ENCODE data around the gene SHANK3. TPM values are rescaled to one million over a fixed set of nuclear protein-coding genes. Genes with fewer than 3 reads are reported as not detected.

The SHANK3 gene
- total and polyA plus RNA-seq, 2 experiments from 2014 or later: 0.52 to 4.9 TPM

DNA sequence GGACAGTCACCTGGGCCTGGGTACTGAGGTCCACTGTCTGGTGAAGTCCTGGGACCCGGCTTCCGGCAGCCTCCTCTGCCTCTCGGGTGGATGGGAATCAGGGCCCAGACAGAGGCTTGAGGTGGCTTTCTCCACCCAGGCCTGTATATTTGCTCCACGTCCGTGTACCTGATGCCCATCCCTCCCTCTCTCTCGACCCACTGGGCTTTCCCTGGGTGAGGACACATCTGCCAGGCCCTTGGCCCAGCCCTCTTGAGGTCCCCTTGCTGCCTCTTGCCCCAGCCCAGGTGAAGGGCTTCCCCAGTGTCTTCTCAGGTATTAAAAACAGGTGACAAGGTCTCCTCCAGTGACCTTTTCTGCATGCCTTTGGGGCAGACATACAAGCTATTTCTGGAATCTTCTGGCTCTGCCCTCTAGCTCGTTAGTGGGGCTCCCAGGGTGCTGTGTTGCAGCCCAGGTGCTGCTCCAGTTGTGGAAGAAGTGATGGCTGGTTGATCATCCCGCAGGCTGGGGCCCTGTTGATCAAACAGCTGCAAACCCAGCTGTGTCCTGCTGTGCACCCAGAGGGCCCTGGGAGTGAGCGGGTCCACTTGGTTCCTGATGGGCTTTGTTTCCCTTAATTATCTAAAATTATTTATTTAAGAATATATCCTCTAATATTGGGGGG lies 39.9 kb downstream of the SHANK3 start:
- no peaks in the 10 kb centered on the region for H3K27me3 ChIP-seq (ENCODE audit: insufficient read depth)
- H3K4me2 ChIP-seq: no peak overlapping the region
- no peak overlapping the region for H3K27ac ChIP-seq (ENCODE audit: low read depth)
- H3K9me3 Mint-ChIP-seq: no peaks in the 10 kb centered on the region
- H3K4me3 Mint-ChIP-seq: no peak overlapping the region
- no peaks in the 10 kb centered on the region for H3K4me1 Mint-ChIP-seq
- H3K36me3 ChIP-seq (ENCODE audit: insufficient read depth): no peaks in the 10 kb centered on the region
- TF ChIP-seq EZH2 (IDR thresholded peaks at IDR 0.05; ENCODE audit: low read depth, unreplicated experiment) (no peak), POLR2AphosphoS5 (IDR thresholded peaks at IDR 0.05; ENCODE audit: low read depth) (no peak), ZNF114 (CRISPR knock-in tag; IDR thresholded peaks at IDR 0.05) (no peak), STAT1 (IDR thresholded peaks at IDR 0.05; ENCODE audit: unreplicated experiment) (no peak), ZNF331 (CRISPR knock-in tag; IDR thresholded peaks at IDR 0.05; ENCODE audit: low read depth) (no peak), CREB1 (CRISPR knock-in tag; IDR thresholded peaks at IDR 0.05; ENCODE audit: low read depth) (no peak), REST (IDR thresholded peaks at IDR 0.05; ENCODE audit: unreplicated experiment) (no peak), NANOG (IDR thresholded peaks at IDR 0.05; ENCODE audit: borderline replicate concordance) (no peak)
- TF ChIP-seq, protein P1, sequence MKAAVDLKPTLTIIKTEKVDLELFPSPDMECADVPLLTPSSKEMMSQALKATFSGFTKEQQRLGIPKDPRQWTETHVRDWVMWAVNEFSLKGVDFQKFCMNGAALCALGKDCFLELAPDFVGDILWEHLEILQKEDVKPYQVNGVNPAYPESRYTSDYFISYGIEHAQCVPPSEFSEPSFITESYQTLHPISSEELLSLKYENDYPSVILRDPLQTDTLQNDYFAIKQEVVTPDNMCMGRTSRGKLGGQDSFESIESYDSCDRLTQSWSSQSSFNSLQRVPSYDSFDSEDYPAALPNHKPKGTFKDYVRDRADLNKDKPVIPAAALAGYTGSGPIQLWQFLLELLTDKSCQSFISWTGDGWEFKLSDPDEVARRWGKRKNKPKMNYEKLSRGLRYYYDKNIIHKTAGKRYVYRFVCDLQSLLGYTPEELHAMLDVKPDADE (IDR thresholded peaks at IDR 0.05): no peak
- TF ChIP-seq, protein P2, sequence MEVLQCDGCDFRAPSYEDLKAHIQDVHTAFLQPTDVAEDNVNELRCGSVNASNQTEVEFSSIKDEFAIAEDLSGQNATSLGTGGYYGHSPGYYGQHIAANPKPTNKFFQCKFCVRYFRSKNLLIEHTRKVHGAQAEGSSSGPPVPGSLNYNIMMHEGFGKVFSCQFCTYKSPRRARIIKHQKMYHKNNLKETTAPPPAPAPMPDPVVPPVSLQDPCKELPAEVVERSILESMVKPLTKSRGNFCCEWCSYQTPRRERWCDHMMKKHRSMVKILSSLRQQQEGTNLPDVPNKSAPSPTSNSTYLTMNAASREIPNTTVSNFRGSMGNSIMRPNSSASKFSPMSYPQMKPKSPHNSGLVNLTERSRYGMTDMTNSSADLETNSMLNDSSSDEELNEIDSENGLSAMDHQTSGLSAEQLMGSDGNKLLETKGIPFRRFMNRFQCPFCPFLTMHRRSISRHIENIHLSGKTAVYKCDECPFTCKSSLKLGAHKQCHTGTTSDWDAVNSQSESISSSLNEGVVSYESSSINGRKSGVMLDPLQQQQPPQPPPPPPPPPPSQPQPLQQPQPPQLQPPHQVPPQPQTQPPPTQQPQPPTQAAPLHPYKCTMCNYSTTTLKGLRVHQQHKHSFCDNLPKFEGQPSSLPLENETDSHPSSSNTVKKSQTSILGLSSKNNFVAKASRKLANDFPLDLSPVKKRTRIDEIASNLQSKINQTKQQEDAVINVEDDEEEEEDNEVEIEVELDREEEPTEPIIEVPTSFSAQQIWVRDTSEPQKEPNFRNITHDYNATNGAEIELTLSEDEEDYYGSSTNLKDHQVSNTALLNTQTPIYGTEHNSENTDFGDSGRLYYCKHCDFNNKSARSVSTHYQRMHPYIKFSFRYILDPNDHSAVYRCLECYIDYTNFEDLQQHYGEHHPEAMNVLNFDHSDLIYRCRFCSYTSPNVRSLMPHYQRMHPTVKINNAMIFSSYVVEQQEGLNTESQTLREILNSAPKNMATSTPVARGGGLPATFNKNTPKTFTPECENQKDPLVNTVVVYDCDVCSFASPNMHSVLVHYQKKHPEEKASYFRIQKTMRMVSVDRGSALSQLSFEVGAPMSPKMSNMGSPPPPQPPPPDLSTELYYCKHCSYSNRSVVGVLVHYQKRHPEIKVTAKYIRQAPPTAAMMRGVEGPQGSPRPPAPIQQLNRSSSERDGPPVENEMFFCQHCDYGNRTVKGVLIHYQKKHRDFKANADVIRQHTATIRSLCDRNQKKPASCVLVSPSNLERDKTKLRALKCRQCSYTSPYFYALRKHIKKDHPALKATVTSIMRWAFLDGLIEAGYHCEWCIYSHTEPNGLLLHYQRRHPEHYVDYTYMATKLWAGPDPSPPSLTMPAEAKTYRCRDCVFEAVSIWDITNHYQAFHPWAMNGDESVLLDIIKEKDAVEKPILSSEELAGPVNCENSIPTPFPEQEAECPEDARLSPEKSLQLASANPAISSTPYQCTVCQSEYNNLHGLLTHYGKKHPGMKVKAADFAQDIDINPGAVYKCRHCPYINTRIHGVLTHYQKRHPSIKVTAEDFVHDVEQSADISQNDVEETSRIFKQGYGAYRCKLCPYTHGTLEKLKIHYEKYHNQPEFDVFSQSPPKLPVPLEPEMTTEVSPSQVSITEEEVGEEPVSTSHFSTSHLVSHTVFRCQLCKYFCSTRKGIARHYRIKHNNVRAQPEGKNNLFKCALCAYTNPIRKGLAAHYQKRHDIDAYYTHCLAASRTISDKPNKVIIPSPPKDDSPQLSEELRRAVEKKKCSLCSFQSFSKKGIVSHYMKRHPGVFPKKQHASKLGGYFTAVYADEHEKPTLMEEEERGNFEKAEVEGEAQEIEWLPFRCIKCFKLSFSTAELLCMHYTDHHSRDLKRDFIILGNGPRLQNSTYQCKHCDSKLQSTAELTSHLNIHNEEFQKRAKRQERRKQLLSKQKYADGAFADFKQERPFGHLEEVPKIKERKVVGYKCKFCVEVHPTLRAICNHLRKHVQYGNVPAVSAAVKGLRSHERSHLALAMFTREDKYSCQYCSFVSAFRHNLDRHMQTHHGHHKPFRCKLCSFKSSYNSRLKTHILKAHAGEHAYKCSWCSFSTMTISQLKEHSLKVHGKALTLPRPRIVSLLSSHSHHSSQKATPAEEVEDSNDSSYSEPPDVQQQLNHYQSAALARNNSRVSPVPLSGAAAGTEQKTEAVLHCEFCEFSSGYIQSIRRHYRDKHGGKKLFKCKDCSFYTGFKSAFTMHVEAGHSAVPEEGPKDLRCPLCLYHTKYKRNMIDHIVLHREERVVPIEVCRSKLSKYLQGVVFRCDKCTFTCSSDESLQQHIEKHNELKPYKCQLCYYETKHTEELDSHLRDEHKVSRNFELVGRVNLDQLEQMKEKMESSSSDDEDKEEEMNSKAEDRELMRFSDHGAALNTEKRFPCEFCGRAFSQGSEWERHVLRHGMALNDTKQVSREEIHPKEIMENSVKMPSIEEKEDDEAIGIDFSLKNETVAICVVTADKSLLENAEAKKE (CRISPR knock-in tag; IDR thresholded peaks at IDR 0.05): no peak
- H3K4me1 ChIP-seq (ENCODE audit: insufficient read depth): no peaks in the 10 kb centered on the region
- H3F3A ChIP-seq (replicated peaks; ENCODE audit: low read depth): no peaks in the 10 kb centered on the region
- H3K27me3 Mint-ChIP-seq (ENCODE audit: insufficient read depth, low read depth, poor library complexity): peaks cover 13% of the 10 kb centered on the region
- H4K20me1 ChIP-seq (replicated peaks; ENCODE audit: insufficient read depth): no peaks in the 10 kb centered on the region
- ATAC-seq (no peak), DNase-seq (ENCODE audit: low spot score) (no peak)
- no peaks in the 10 kb centered on the region; the same call in 2 of the 3 replicates for H3K36me3 Mint-ChIP-seq (ENCODE audit: low read depth)
- H3K9me2 ChIP-seq (ENCODE audit: insufficient read depth): no peaks in the 10 kb centered on the region
- no peak overlapping the region for H2AFZ ChIP-seq
- no peaks in the 10 kb centered on the region for H3K79me2 ChIP-seq (replicated peaks; ENCODE audit: insufficient read depth)
- H3K27ac Mint-ChIP-seq: no peak overlapping the region
- no peak overlapping the region for H3K4me3 ChIP-seq
